Forelimb muscle (tissue), 1 donor: Measurements from ENCODE around the gene PDE4B. TPM values are rescaled to one million over a fixed set of nuclear protein-coding genes. Genes with fewer than 3 reads are reported as not detected.
"Not testable (repeated sequence)": the region's sequence is repeated elsewhere in the genome, so short reads cannot be mapped to it uniquely, and the experiment has no call there.

Experiments used
- DNase-seq: peaks from one replicate; pipeline ENCODE4 v3.0.0-alpha.2; 2013; ENCODE audit warnings: low read depth
- polyA plus RNA-seq: library from polyadenylated mRNA; unstranded; fragments of 120-200 nt; gene quantifications from one replicate; pipeline ENCODE4 v1.2.1, GENCODE V29; 2013; ENCODE audit not compliant: insufficient read length

PDE4B gene
- polyA plus RNA-seq, 1 donor = 16.7 TPM

GRCh38 chr1:65953170-65953569, 160.5 kb downstream of the PDE4B start:
- no peak for DNase-seq

GRCh38 chr1:65955071-65955470, 162.4 kb downstream of the PDE4B start:
- no peak for DNase-seq

GRCh38 chr1:65955503-65955902, 162.8 kb downstream of the PDE4B start:
- DNase-seq = no peak

GRCh38 chr1:65958561-65959350, 166.1 kb downstream of the PDE4B start:
- no peak for DNase-seq

GRCh38 chr1:65959896-65960567, 167.3 kb downstream of the PDE4B start:
- no peak for DNase-seq

GRCh38 chr1:65963156-65963888, 170.6 kb downstream of the PDE4B start:
- DNase-seq = no peak

GRCh38 chr1:65964123-65964522, 171.4 kb downstream of the PDE4B start:
- DNase-seq = no peak

- DNase-seq = no peak
Measured at GRCh38 chr1:65965112-65965996, 172.7 kb downstream of the PDE4B start.

GRCh38 chr1:65967492-65967891, 174.8 kb downstream of the PDE4B start:
- not testable (repeated sequence) for DNase-seq

GRCh38 chr1:65971547-65971946, 178.9 kb downstream of the PDE4B start:
- DNase-seq = no peak

- no peak for DNase-seq
Measured at GRCh38 chr1:65975708-65976107, 183.0 kb downstream of the PDE4B start.

GRCh38 chr1:65979136-65980044, 186.7 kb downstream of the PDE4B start:
- no peak for DNase-seq

GRCh38 chr1:65980237-65980636, 187.5 kb downstream of the PDE4B start:
- no peak for DNase-seq

GRCh38 chr1:65983500-65983899, 190.8 kb downstream of the PDE4B start:
- no peak for DNase-seq

- no peak for DNase-seq
Measured at GRCh38 chr1:65985393-65986066, 192.8 kb downstream of the PDE4B start.

GRCh38 chr1:65986146-65986545, 193.5 kb downstream of the PDE4B start:
- no peak for DNase-seq

- DNase-seq = no peak
Measured at GRCh38 chr1:65990161-65990560, 197.5 kb downstream of the PDE4B start.

- DNase-seq = no peak
Measured at GRCh38 chr1:65991694-65992093, 199.0 kb downstream of the PDE4B start.

GRCh38 chr1:65992165-65992821, 199.6 kb downstream of the PDE4B start:
- DNase-seq = no peak
